ENCODE results near the gene MEGF6.
A peak's percentile ranks its signal among the peaks of the same experiment; 100 is the strongest.

MEGF6 gene

DNA sequence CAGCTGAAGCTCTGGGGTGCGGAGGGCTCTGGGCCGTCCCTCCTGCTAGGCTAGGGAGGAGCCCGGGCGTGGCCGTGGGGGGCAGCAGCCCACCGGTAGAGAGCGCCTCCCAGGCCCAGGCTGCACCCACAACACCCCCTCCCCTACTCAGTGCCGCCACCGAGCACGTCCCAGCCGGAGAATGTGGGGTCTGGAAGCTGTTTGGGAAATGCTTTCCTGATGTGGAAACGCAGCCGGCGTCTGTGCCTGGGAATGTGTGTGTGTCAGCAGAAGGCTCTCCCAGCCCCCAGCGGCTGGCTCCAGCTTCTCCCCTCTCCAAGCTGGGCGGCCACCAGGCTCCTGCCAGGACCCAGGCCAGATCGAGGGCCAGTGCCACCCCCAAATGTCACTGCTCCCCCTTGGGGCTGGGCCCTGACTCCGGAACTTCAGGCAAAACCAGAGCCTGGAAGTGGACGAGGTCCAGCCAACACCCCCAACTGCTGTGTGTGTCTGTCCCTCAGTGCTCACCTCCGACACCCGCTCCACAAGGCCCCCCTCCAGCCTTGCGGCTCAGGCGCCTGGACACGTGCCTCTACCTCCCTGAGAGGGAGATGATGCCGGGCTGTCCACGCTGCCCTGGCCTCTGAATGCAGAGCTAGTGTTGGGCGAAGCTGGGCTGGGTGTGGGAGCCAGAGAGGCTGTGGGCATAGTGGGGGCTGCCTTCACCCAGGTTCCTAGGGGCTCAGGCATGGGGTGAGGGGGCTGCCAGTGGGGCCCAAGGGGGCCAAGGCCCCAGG, 74.7 kb downstream of the MEGF6 start:
- DNase-seq (ENCODE audit: low spot score): no peak

DNA sequence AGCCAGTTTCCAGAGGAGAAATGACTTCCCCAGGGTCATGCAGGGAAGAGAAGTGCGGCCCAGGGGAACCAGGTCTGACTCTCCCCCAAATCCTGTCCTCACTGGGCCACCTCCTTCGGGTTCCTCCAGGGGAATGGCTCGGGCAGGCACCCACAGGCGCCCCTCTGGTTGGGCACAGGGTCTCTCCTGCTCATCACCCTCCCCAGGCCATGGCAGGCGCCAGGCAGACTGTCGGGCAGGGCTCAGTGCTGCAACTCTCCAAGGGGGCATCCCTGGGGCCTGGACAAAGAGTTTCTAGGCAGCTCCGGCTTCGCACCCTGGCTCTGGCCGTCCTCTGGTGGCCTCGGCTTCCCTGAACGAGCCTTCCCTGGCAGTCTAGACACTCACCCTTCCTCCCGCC, 75.6 kb downstream of the MEGF6 start:
- no peak for DNase-seq (ENCODE audit: low spot score)

- DNase-seq (ENCODE audit: low spot score): no peak
These were observed 76.3 kb downstream of the MEGF6 start for GRCh38 chr1:3534803-3535637.

GRCh38 chr1:3533067-3534048, 78.0 kb downstream of the MEGF6 start:
- DNase-seq (ENCODE audit: low spot score): no peak

DNA sequence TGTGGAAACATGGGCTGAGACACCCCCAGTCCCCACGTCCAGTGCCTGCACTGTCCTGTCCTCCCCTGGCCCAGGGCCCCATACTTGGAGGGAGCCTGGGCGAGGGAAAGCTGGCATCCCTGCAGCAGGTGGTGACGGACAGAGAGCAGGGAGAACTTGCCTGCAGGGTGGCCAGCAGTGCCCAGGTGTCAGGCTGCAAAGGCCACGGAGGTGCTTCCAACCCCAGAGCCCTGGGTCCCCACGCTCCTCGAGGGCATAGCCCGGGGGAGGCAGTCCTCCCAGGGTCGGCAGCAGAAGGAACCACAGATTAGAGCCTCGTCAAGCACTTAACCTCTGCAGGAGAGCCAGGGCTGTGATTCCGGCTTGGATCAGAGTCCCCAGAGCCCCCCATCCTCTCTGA, 79.4 kb downstream of the MEGF6 start:
- DNase-seq (ENCODE audit: low spot score): no peak

GRCh38 chr1:3530926-3531818, 80.1 kb downstream of the MEGF6 start:
- DNase-seq (ENCODE audit: low spot score): peak; percentile 91

DNA sequence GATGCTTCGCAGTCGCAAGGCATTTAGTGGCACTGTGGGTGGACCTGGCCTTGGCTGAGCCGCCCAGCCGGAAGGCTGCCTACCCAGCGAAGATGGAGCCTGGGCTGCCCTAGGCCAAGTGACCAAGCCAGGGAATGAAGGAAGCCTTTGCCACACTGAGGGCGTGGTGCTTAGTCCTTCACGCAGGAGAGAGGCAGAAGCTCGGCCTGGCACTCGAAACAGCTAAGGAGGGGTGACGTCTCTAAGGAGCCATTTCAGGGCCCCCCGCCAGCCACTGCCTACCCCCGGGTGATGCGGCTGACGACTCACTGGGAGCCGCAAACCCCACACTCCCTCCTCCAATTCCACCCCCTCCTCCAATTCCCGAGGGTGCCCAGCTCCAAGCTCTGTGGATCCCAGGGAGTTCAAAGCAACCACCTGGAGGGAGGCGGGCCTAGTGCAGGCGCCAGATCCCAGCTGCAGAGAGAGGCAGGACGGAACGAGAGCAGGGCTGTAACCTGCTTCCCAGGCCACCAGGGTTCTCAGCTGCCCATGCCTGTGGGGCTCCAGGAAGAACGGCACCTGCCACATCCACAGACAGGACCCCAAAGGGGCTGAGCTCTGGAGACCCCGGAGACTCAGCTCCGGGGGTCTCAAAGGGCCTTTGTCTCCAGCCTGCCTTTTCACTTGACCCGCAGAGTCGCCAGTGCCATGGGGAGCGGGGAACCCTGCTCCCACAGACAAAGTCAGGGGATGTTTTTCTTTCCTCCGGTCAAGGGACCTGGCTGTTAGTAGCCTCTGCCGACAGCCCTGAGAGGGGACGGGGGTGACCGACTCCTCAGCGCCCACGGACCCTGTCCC, 81.0 kb downstream of the MEGF6 start:
- no peak for DNase-seq (ENCODE audit: low spot score)

DNA sequence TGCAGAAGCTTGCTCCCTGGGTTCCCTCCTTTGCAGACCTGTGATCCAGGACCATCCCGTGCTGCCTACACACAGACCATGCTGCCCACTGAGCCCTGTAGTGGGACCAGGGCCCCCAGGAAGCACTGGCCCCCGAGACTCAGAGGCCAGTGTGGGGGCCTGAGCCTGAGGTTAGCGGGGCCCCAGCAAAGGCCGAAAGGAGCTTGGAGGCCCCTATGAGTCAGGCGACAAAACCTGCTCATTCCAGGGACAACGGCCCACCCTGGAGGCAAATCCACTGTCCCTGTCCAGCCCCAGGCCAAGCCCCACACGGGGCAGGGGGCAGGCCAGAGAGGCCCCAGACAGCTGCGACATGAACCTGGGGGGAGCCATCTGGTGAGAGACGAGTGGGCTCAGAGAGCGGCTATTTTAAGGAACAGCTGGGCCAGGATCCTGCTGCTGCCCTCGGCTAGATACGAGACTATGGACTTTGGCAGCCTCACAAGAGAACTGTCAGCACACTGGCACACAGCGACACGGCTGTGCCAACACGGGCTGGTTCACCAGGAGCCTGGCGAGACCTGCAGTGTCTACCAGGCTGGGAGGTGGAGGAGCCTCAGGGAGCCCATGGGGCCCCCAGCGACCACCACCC, 82.1 kb downstream of the MEGF6 start:
- DNase-seq (ENCODE audit: low spot score): no peak

DNA sequence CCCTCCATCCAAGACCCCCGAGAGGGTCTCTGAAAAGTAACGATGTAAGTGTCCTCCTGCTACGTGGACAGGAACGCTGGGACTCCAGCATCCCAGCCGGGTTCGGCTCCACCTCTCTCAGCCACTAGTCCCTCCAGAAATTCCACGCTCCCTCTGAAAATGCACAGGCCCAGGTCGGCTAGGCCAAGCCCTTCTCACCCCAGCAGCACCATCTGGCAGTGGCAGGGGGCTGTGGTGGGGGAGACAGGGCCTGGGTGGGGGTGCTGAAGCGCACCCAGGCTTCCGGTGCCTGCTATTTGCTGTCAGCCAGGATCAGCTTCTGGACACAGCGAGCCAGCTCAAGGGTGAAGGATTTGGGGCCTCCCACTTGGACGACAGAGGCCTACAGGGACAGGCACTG, 83.5 kb downstream of the MEGF6 start:
- no peak for DNase-seq (ENCODE audit: low spot score)

DNA sequence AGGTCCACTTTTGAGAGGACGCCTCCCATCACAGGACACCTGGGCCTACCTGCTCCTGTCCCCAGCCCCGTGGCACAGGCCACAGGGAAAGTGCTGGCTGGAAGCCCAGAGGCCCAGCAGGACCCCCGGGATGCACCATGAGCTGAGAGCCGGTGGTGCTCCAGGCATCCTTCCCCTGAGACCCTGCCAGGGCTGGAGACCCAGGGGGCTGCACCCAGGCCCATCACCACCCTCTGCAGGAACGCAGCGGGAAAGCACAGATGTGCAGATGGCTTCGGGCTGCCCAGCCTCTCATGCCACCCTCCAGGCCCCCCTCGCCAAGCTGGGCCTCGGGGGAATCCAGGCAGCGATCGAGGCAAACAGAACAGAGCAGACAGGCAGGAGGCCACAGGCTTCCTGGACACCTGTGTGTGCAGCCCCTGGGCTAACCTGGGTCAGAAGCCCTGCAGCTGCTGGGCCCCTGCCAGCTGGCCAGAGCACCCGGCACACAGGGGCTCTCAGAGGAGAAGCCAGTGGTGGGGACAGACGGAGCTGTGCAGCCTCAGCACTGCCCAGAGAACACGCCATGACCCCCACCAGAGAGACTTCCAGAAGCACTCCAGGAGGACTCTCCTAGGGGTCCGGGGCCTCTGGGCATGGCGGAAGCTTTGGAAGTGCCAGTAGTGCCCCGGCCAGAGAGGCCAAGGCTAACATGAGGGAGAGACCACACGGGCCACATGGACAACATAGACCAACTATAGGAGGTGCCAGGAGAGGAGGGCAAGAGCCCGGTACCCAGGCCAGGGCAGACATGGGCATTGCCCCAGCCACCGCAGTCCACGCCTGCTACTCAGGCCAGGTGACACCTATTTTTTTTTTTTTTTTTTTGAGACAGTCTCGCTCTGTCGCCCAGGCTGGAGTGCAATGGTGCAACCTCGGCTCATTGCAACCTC, 85.5 kb downstream of the MEGF6 start:
- DNase-seq (ENCODE audit: low spot score): no peak

GRCh38 chr1:3524556-3525203, 86.6 kb downstream of the MEGF6 start:
- DNase-seq (ENCODE audit: low spot score): no peak

DNA sequence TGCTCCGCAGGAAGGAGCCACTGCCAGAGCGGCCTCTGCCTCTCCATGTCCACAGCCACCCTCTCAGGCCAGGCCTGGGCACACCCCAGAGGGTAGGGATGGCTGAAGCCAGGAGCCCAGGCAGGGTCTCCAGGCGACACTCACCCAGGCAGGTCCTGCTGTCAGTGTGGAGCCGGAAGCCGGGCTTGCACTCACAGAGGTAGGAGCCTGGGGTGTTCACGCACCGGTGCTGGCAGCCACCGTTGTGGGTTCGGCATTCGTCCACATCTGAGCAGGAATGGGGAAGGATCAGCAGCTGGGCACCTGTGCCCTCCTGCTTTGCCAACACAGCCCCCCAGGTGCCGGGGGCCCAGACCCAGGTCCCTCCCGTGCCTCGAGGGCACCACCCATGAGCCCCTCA, 87.3 kb downstream of the MEGF6 start:
- no peak for DNase-seq (ENCODE audit: low spot score)

DNA sequence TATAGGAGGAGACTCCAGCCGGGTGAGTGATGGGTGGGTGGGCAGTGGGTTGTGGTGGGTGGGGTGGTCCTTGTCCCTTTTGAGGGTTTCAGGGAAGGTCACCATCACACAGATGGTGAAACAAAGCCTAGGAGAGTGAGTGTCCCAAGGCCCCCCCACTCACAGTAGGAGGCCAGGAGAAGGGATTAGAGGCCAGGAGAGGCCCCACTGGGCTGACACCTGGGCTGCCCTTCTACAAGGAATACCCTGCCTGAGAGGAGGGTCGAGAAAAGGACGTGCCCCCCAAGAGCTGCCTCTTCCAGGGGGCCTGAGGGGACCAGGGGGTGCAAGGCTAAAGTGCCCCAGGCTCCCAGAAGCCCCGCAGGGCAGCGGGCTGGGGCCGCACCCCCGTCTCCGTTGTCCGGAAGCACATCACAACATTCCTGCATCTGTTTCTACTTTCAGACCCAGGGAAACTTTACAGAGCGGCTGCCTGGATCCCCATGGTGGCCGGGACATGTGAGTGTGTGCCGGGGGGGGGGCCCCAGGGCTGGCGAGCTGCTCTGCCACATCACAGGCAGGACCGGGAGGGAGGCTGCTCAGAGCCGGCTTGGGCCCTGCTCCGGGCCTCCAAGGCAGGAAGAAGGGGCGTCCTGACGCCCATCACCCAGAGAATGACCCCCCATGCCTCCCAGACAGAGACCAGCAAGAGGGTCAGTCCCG, 88.6 kb downstream of the MEGF6 start:
- no peak for DNase-seq (ENCODE audit: low spot score)

- no peak for DNase-seq (ENCODE audit: low spot score)
These were observed 89.2 kb downstream of the MEGF6 start for GRCh38 chr1:3522112-3522511.

DNA sequence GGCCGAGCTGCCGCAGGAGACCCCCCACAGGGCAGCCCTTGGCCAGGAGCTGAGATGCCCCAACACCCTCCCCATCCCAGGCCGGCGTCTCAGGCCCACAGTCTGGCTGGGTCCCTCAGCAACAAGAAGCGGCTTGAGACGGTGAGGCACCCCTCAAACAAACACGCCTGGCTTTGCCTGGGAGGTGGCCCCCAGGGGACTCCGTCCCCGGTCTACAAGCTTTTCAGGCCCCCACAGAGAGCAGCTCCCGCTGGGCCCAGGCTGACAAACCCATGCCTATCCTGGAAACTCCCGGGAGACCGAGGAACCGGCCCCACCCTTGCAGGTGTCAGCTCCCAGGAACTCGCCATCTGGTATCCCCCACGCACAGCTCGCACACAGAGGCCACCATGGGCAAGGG, 89.9 kb downstream of the MEGF6 start:
- no peak for DNase-seq (ENCODE audit: low spot score)

- DNase-seq (ENCODE audit: low spot score): no peak
These were observed 90.6 kb downstream of the MEGF6 start for GRCh38 chr1:3520419-3521378.

Measured in CD4-positive, alpha-beta T cell treated with Interleukin-6 at 100 ng/mL for 8 hours (primary cell).